Muscle layer of duodenum (tissue), 2 donors: ENCODE data around the gene UBR7.
A peak's percentile ranks its signal among the peaks of the same experiment; 100 is the strongest.
"Not testable (repeated sequence)": the region's sequence is repeated elsewhere in the genome, so short reads cannot be mapped to it uniquely, and the experiment has no call there.

Experiments used
- H3K27ac ChIP-seq: one replicate; pipeline ENCODE4 v1.7.0; 2013; ENCODE audit warnings: mild to moderate bottlenecking, low read length
- H3K27me3 ChIP-seq: one replicate; pipeline ENCODE4 v1.7.0; 2013; ENCODE audit warnings: low read depth, mild to moderate bottlenecking, control low read depth, low read length
- H3K36me3 ChIP-seq, 2 donors: one replicate each; pipeline ENCODE4 v1.7.0; 2013; ENCODE audit warnings: low read length in 2 of 2, control low read depth in 1 of 2, mild to moderate bottlenecking in 1 of 2; ENCODE audit not compliant: insufficient read depth in 2 of 2, control insufficient read depth in 1 of 2
- H3K4me1 ChIP-seq, 2 donors: one replicate each; pipeline ENCODE4 v1.7.0; 2013; ENCODE audit warnings: low read length in 2 of 2, mild to moderate bottlenecking in 2 of 2, control low read depth in 1 of 2, moderate library complexity in 1 of 2; ENCODE audit not compliant: insufficient read depth in 2 of 2, control insufficient read depth in 1 of 2
- H3K4me3 ChIP-seq, 2 donors: one replicate each; pipeline ENCODE4 v1.7.0; 2013; ENCODE audit warnings: low read length in 2 of 2, low read depth in 1 of 2, mild to moderate bottlenecking in 1 of 2
- H3K9me3 ChIP-seq, 2 donors: one replicate each; pipeline ENCODE4 v1.7.0; 2013; ENCODE audit warnings: low read length in 2 of 2, control low read depth in 1 of 2, mild to moderate bottlenecking in 1 of 2; ENCODE audit not compliant: control insufficient read depth in 1 of 2
- donor health status: healthy.

The UBR7 gene

GRCh38 chr14:93232159-93232558, 25.1 kb downstream of the UBR7 start:
- H3K4me1 ChIP-seq: no peaks in the 10 kb centered on the region
- peak overlapping the region; percentile 49 to 64 for H3K4me3 ChIP-seq
- no peaks in the 10 kb centered on the region for H3K27me3 ChIP-seq
- no peak overlapping the region for H3K27ac ChIP-seq
- no peaks in the 10 kb centered on the region for H3K9me3 ChIP-seq
- peaks cover 17 to 19% of the 10 kb centered on the region in 2 donors for H3K36me3 ChIP-seq

GRCh38 chr14:93233078-93233477, 26.0 kb downstream of the UBR7 start:
- H3K4me1 ChIP-seq, H3K27ac ChIP-seq, H3K4me3 ChIP-seq, H3K9me3 ChIP-seq, H3K27me3 ChIP-seq: not testable (repeated sequence)
- H3K36me3 ChIP-seq: peaks cover 8 to 10% of the 10 kb centered on the region in 2 donors

DNA sequence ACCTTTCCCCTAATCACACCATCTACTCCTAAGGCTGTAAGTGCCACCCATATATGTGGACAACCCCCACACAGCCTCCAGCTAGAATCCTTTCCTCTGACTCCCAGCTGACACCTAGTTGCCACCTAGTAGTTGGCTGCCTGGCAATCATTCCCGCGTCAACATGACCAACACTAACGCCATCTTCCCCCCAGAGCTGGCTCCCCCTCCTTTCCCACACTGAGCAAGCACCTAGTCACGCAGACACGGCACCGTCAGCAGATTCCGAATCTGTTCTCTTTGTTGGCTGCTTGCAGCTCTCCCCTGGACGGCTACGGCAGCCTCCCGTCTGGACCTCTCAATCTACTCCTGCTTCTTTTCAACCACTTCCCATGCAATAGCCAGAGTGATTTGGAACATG, 27.7 kb downstream of the UBR7 start:
- Histone ChIP-seq H3K27ac (no peak overlapping the region), H3K4me1 (no peaks in the 10 kb centered on the region), H3K9me3 (no peaks in the 10 kb centered on the region), H3K27me3 (no peaks in the 10 kb centered on the region), H3K36me3 (peaks cover 0 to 3% of the 10 kb centered on the region in 2 donors), H3K4me3 (no peak overlapping the region)

GRCh38 chr14:93239869-93240677, 33.0 kb downstream of the UBR7 start:
- Histone ChIP-seq H3K4me3 (no peak overlapping the region), H3K27me3 (no peaks in the 10 kb centered on the region), H3K27ac (no peak overlapping the region), H3K4me1 (no peaks in the 10 kb centered on the region), H3K36me3 (peaks cover 25 to 28% of the 10 kb centered on the region in 2 donors), H3K9me3 (no peaks in the 10 kb centered on the region)

DNA sequence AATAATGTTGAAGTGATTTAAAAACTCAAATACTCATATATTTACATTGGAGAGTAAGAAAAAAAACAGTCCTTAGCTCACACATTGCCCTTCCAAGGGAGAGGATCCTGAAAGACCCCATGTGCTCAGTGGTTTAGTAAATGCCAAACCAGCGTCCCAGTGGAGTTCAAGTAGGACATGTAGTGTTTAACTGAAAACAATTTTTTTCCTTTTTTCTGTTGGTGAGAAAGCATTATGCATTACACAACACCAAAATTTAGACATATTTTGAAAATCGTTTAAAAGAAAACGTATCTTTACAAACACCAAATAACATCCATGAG, 33.6 kb downstream of the UBR7 start:
- no peak overlapping the region for H3K4me3 ChIP-seq
- H3K4me1 ChIP-seq: no peaks in the 10 kb centered on the region
- H3K9me3 ChIP-seq: no peaks in the 10 kb centered on the region
- H3K27ac ChIP-seq: no peak overlapping the region
- H3K27me3 ChIP-seq: no peaks in the 10 kb centered on the region
- H3K36me3 ChIP-seq: peaks cover 29 to 33% of the 10 kb centered on the region in 2 donors

DNA sequence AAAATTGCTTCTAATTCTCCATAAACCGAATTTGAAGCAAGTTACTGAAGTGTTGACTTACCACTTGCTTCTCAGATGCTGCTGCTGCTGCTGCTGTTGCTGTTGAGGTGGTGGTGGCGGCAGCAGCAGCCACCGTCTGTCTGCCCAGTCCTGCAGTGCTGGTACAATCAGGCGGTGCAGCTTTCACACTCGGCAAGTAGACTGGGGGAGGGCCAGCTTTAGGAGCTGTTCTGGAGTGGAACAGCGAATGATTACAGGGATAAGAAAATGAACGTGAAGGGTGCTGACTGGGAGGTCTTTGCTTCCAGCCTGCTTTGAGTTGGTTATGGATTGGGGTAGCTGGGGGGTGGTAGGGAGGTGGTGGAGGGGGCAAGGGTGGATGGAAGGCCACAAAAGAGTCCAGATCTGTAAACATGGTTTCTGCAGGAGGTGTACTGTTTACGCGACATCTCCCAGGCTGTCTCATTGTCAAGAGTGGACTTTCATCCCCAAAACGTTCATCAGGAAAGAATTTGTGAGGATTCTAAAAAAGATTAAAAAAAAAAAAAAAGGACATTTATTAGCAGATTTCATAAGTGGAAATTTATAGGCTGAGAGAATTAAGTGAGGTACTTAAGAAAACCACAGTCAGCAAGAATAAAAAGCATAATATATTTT, 38.8 kb downstream of the UBR7 start:
- Histone ChIP-seq H3K4me1 (no peaks in the 10 kb centered on the region), H3K27me3 (no peaks in the 10 kb centered on the region), H3K9me3 (no peaks in the 10 kb centered on the region), H3K36me3 (peaks cover 36 to 77% of the 10 kb centered on the region in 2 donors), H3K27ac (no peak overlapping the region), H3K4me3 (no peak overlapping the region)

- H3K36me3 ChIP-seq: peaks cover 39 to 76% of the 10 kb centered on the region in 2 donors
These were observed 39.5 kb downstream of the UBR7 start for GRCh38 chr14:93246534-93246933.

DNA sequence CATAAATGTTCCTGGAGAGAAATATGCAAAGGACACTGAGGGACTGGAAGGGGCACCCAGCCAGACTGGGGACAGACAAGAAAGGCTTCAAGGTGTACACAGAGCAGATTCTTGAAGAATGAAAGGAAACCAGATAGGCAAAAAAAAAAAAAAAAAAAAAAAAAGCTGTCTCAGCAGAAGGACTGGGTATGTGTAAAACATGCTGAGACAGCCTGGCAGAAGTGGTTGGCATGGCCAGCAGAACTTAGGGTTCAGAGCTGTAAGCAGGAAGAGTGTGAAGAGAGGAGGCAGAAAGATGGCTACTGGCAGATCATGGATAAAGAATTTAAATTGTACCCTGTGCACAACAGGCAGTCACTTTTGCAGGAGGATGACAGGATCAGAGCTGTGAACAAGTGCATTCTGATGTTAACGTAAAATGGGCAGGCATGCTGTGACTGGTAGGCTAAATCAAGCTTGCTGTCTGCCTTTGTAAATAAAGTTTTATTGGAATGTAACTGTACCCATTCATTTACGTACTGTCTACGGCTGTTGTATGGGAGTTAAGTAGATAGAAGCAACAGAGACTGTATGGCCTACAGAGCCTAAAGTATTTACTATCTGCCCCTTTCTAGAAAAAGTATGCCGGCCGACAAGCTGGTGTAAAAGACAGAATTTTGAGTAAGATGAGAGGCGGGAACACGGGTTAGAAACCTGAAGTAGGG, 42.2 kb downstream of the UBR7 start:
- Histone ChIP-seq H3K27me3 (no peaks in the 10 kb centered on the region), H3K9me3 (no peaks in the 10 kb centered on the region), H3K36me3 (peaks cover 24 to 70% of the 10 kb centered on the region in 2 donors), H3K27ac (no peak overlapping the region), H3K4me3 (no peak overlapping the region), H3K4me1 (no peaks in the 10 kb centered on the region)

More at GRCh38 chr14:93246534-93246933, 39.5 kb downstream of the UBR7 start:
- H3K4me1 ChIP-seq: no peaks in the 10 kb centered on the region
- no peak overlapping the region for H3K27ac ChIP-seq
- no peaks in the 10 kb centered on the region for H3K9me3 ChIP-seq
- no peaks in the 10 kb centered on the region for H3K27me3 ChIP-seq
- no peak overlapping the region for H3K4me3 ChIP-seq

DNA sequence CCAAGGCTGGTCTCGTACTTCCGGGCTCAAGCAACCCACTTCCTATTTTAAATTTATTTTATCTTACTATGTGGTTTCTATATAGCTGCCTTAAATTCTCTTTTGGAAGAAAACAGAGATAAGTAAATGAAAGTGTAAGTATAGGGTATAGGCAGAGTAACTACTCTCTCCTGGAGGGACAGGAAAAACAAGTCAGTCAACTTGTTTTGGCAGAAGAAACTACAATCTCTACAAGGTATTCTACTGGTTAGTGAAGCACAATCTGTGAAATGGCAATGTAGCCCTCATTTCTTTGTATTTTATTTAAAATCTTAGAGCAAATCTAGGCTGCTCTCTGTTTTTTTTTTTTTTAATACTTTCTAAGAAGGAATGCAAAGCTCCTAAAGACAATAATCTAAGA, 55.4 kb downstream of the UBR7 start:
- H3K27ac ChIP-seq: no peak overlapping the region
- no peaks in the 10 kb centered on the region for H3K4me1 ChIP-seq
- H3K27me3 ChIP-seq: no peaks in the 10 kb centered on the region
- no peaks in the 10 kb centered on the region for H3K9me3 ChIP-seq
- peaks cover 7 to 20% of the 10 kb centered on the region in 2 donors for H3K36me3 ChIP-seq
- H3K4me3 ChIP-seq: no peak overlapping the region

- peaks cover 7 to 20% of the 10 kb centered on the region in 2 donors for H3K36me3 ChIP-seq
- no peak overlapping the region for H3K27ac ChIP-seq
- H3K4me1 ChIP-seq: no peaks in the 10 kb centered on the region
- no peak overlapping the region for H3K4me3 ChIP-seq
- H3K27me3 ChIP-seq: no peaks in the 10 kb centered on the region
- no peaks in the 10 kb centered on the region for H3K9me3 ChIP-seq
These were observed 56.4 kb downstream of the UBR7 start for GRCh38 chr14:93263416-93263815.

DNA sequence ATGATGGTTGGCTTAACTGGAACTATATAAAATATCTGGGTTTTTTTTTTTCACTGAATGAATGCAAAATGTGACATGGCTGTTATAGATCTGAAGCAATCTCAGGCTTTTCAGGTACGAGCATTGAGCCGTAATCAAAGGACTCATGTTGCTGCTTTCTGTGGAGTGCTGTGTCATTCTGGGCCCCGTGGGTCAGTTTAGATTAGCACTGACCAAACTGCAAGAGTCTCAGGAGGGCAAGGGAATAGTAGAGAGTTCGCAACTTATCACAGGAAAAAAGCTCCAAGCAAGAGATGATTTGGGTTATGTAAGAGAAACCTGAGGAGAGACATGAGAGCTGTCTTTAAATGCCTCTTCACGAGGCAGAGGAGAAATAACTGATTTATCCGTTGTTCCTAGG, 59.1 kb downstream of the UBR7 start:
- H3K27me3 ChIP-seq: no peaks in the 10 kb centered on the region
- peaks cover 7 to 20% of the 10 kb centered on the region in 2 donors for H3K36me3 ChIP-seq
- H3K9me3 ChIP-seq: no peaks in the 10 kb centered on the region
- no peaks in the 10 kb centered on the region for H3K4me1 ChIP-seq
- H3K27ac ChIP-seq: no peak overlapping the region
- H3K4me3 ChIP-seq: no peak overlapping the region
